NCI-H1694 treated with DMSO at 0.1 percent for 48 hours (cell line): ENCODE measurements around the gene POMT1.

Source experiments
- DNase-seq: peaks from one replicate; lab custom pipeline; 2025; lab: John Stamatoyannopoulos, UW

Gene POMT1

DNA sequence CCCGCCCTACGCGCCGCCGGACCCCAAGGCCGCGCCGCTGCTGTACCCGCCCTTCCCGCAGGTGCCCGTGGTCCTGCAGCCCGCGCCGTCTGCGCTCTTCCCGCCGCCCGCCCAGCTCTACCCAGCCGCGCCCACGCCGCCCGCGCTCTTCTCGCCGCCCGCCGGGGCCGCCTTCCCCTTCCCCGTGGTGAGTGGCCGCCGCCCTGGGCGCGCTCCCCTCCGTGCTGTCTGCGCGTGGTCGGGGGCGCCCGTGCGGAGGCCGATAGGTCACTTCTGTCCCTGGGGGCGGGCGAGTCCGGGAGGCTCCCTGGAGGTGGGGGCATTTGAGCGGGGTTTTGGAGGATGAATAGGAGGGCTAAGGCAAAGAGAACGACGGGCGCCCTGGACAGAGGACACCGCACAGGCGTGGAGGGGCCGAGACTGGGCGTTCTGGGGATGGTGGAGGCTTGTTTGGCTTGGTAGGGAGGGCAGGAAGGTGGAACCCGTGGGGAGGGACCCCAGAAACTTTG, 52.2 kb downstream of the POMT1 start:
- no peak for DNase-seq

DNA sequence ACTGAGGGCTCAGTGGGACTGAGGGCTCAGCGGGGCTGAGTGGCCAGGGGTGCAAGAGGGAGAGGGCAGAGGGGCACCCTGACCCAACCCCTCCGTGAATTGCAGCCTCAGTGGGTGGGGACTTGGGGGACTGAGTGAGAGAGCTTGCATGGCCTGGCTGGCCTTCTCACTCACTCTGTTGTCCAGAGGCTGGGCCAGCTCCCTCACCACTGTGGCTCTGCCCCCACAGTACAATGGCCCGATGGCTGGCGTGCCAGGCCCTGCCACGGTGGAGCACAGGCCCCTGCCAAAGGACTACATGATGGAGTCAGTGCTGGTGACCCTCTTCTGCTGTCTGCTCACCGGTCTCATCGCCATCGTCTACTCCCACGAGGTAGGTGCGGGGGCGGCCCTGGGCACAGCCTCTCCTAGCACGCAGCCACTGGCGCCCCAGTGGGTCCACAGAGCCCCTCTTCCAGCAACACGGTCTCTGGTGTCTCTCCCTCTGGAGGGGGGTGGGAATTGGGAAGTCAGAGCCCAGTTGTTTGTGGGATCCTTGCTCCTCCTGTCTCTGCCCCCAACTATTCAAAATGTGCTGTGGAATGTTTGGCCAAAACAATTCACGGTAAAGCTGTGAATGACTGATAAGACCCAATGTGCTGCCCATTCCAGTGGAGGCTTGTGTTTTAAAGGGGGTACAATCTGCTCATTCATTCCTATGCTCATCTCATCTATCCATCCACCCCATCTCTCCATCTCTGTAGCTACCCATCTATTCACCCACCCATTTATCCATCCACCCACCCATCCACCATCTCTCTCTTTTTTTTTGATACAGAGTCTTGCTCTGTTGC, 53.3 kb downstream of the POMT1 start:
- DNase-seq: no peak

DNA sequence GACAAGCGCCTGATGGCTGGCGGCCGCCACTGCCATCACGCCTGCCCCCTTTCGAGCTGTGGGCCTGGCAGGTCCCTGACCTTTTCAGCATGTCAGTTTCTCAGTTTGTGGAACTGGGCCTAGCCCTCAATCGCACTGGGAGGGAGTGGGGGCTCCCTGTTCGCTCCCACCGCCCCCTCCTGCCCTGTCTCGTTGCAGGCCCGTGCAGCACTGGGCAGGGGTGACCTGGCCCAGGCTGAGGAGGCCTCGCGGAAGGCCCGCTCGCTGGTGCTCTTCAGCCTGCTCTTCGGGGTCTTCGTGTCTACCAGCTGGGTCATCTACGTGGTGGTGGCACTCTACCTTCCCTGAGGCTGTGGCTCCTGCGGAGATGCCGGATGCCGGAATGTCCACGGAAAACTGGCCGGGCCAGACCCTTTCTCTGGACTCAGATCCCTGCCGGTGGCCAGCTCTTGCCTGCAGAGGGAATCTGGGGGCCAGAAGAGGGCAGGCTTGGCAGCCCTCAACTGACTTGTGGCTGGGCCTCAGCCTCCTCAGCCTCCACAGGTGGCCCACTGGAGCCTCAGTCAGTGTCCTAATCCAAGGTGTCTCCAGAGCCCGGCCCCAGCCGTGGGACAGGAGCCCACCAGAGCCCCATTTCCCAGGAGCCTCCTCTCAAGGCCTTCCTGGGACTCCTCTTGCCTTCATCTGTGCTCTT, 55.3 kb downstream of the POMT1 start:
- DNase-seq: no peak

DNA sequence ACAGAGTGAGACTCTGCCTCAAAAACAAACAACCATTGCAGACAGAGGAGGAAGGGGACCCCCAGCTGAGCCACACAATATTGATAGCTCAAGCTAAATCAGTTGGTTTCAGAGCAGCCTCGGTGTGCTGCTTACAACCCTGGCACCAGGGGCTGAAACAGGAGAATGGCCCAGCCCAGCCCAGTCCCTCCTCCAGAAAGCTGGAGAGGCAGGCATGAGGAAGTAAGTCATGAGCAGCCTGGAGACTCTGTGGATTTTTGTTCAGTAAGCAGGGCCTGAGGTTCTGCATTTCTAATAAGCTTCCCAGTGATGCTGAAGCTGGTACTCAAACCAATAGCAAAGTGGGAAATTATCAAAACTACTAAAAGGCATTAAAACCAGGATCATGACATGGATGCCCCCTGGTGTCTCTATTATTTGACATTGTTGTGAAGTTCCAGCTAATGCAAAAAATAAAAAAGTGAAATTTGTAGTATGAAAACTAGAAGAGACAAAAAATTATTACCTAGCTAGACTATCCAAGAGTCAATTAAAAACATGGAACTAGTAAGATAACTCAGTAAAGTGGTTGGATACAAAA, 56.8 kb downstream of the POMT1 start:
- no peak for DNase-seq

DNA sequence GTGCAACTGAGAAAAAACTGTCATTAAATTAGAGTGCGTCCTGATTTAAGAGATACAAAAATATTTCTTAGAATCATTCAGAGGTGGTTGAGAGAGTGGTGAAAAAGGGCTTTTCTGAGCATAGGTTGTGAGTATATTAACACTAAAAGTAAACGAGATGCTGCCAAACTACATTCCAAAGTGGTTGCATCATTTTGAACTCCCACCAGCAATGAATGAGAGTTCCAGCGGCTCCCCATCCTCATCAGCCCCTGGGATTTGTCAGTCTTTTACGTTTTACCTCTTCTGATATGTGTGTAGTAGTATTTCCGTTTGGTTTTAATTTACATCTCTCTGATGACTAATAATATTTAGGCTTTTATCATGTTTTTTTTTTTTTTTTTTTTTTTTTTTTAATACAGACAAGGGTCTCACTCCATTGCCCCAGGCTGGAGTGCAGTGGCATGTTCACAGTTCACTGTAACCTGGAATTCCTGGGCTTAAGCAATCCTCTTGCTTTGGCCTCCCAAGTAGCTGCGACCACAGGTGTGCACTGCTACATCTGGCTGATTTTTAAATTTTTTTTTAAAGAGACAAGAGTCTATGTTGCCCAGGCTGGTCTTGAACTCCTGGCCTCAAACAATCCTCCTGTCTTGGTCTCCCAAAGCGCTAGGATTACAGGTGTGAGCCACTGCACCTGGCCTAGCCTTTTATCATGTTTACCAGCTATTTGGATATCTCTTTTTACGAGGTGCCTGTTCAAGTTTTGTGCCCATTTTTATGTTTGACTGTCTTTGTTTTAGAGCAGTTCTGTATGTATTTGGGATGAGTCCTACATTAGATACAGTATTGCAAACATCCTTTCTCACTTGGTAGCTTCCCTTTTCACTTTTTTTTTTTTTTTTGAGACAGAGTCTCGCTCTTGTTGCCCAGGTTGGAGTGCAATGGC, 59.6 kb downstream of the POMT1 start:
- no peak for DNase-seq

DNA sequence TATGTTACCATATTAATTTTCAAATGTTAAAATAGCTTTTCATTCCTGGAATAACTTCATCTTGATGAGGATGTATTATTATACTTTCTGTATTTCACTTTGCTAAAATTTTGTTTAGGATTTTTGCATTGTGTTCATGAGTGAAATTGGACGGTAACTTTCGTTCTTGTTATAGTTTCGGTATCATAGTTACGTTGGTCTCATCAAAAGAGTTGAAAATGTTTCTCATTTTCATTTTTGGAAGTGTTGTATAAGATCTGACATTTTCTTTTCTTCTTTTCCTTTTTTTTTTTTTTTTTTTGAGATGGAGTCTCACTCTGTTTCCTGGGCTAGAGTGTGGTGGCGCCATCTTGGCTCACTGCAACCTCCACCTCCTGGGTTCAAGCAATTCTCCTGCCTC, 62.7 kb downstream of the POMT1 start:
- no peak for DNase-seq

DNA sequence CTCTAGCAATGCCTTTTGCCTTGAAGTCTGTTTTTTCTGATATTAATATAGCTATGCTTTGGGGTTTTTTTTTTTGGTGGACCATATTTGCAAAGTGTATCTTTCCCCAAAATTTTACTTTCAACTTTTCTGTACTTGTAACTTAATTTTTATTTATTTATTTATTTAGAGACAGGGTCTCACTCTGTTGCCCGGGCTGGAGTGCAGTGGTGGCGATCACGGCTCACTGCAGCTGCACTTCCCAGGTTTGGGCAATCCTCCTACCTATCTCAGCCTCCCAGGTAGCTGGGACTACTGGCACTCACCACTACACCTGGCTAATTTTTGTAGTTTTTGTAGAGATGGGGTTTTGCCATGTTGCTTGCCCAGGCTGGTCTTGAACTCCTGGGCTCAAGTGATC, 63.4 kb downstream of the POMT1 start:
- DNase-seq: no peak

DNA sequence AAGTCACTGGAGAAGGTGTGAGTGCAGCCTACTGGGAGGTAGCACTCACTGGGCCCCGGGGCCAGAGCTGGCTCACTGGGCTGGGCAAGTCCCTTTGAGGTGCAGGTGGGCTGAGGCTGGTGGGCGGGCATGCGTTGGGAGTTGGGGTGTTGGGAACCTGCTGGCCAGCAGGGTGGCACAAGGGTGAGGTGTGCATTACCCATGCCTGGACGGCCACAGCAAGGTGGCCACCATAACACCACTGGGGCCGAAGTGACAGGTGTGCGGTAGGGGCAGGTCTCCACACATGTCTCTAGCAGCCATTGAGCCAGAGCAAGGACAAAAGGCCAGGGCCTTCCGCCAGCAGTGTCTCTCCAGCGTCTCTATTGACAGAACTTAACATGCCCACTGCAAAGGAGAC, 65.2 kb downstream of the POMT1 start:
- DNase-seq: no peak
